Measurements from ENCODE around the gene NXPE1. TPM values are rescaled to one million over a fixed set of nuclear protein-coding genes. Genes with fewer than 3 reads are reported as not detected.

The NXPE1 gene
- total RNA-seq, 2 donors from 2014 or later: not detected

GRCh38 chr11:114551060-114551459, 8.6 kb downstream of the NXPE1 start:
- H3K9me3 ChIP-seq: no peaks in the 10 kb centered on the region
- DNase-seq (ENCODE audit: low spot score): no peak
- H3K4me3 ChIP-seq: no peak overlapping the region
- no peaks in the 10 kb centered on the region for H3K4me1 ChIP-seq
- TF ChIP-seq, protein P1, sequence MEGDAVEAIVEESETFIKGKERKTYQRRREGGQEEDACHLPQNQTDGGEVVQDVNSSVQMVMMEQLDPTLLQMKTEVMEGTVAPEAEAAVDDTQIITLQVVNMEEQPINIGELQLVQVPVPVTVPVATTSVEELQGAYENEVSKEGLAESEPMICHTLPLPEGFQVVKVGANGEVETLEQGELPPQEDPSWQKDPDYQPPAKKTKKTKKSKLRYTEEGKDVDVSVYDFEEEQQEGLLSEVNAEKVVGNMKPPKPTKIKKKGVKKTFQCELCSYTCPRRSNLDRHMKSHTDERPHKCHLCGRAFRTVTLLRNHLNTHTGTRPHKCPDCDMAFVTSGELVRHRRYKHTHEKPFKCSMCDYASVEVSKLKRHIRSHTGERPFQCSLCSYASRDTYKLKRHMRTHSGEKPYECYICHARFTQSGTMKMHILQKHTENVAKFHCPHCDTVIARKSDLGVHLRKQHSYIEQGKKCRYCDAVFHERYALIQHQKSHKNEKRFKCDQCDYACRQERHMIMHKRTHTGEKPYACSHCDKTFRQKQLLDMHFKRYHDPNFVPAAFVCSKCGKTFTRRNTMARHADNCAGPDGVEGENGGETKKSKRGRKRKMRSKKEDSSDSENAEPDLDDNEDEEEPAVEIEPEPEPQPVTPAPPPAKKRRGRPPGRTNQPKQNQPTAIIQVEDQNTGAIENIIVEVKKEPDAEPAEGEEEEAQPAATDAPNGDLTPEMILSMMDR (IDR thresholded peaks at IDR 0.05): no peak
- no peak overlapping the region for H3K27ac ChIP-seq
- H3K36me3 ChIP-seq: no peaks in the 10 kb centered on the region
- H3K27me3 ChIP-seq: no peaks in the 10 kb centered on the region

- Histone ChIP-seq H3K4me1 (no peaks in the 10 kb centered on the region), H3K9me3 (peaks cover 0 to 22% of the 10 kb centered on the region in 2 donors), H3K4me3 (no peak overlapping the region), H3K27ac (no peak overlapping the region), H3K36me3 (no peaks in the 10 kb centered on the region), H3K27me3 (no peaks in the 10 kb centered on the region)
- DNase-seq (ENCODE audit: low spot score): no peak
- TF ChIP-seq, protein P1 (IDR thresholded peaks at IDR 0.05): no peak
Measured at GRCh38 chr11:114525682-114526081, 34.0 kb downstream of the NXPE1 start.

DNA sequence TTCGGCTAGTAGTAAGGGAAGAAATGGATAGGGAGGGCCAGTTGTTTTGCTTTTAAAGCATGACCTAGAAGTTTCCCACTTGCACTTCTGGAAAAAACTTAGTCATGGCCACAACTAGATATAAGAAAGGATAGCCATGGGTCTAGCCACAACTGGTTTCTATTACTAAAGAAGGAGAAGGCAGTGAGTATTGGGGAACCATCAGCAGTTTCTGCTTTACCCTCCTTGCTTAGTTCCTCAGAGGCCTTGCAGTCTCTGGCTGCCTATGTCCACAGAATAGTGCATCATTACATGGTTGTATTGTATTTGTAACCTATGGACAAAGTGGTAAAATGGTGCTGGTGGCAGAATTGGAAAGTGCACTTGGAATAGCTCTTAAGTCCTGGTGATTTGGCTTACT, 35.6 kb downstream of the NXPE1 start:
- TF ChIP-seq, protein P1 (IDR thresholded peaks at IDR 0.05): no peak
- no peak for DNase-seq (ENCODE audit: low spot score)
- no peaks in the 10 kb centered on the region for H3K27me3 ChIP-seq
- no peak overlapping the region for H3K4me3 ChIP-seq
- no peaks in the 10 kb centered on the region for H3K36me3 ChIP-seq
- H3K27ac ChIP-seq: no peak overlapping the region
- H3K9me3 ChIP-seq: peaks cover 0 to 22% of the 10 kb centered on the region in 2 donors
- H3K4me1 ChIP-seq: no peaks in the 10 kb centered on the region

DNA sequence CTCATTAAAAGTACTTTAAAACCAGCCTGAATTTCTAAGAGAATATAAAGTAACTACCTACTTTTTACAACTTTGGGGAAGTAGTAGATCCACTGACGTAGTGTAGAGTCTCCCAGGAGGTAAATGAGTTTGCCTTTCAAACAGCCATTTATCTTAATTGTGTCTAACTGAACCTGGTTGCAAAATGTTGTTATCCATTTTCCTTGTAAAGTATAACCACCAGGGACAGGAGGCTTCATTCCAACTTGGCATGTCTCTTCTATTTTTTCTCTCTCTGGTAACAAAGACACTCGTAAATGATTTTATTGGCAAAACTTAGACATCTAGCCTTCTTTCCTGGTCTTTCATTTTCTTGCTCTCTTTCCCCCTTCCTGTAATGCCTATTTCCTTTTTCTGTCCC, 36.9 kb downstream of the NXPE1 start:
- no peak for DNase-seq (ENCODE audit: low spot score)
- peaks cover 0 to 22% of the 10 kb centered on the region in 2 donors for H3K9me3 ChIP-seq
- H3K27me3 ChIP-seq: no peaks in the 10 kb centered on the region
- H3K4me1 ChIP-seq: no peaks in the 10 kb centered on the region
- H3K27ac ChIP-seq: no peak overlapping the region
- TF ChIP-seq, protein P1 (IDR thresholded peaks at IDR 0.05): no peak
- H3K4me3 ChIP-seq: no peak overlapping the region
- no peaks in the 10 kb centered on the region for H3K36me3 ChIP-seq

- TF ChIP-seq, protein P1 (IDR thresholded peaks at IDR 0.05): no peak
- no peak overlapping the region for H3K4me3 ChIP-seq
- H3K9me3 ChIP-seq: peaks cover 0 to 6% of the 10 kb centered on the region in 2 donors
- no peak for DNase-seq (ENCODE audit: low spot score)
- H3K27ac ChIP-seq: no peak overlapping the region
- no peaks in the 10 kb centered on the region for H3K36me3 ChIP-seq
- H3K4me1 ChIP-seq: no peaks in the 10 kb centered on the region
- H3K27me3 ChIP-seq: no peaks in the 10 kb centered on the region
Measured at GRCh38 chr11:114511538-114511937, 48.1 kb downstream of the NXPE1 start.

- TF ChIP-seq, protein P1 (IDR thresholded peaks at IDR 0.05): no peak
- no peak overlapping the region for H3K27ac ChIP-seq
- H3K27me3 ChIP-seq: no peaks in the 10 kb centered on the region
- H3K36me3 ChIP-seq: no peaks in the 10 kb centered on the region
- H3K4me3 ChIP-seq: no peak overlapping the region
- no peaks in the 10 kb centered on the region for H3K4me1 ChIP-seq
- no peak for DNase-seq (ENCODE audit: low spot score)
- peaks cover 0 to 6% of the 10 kb centered on the region in 2 donors for H3K9me3 ChIP-seq
Measured at GRCh38 chr11:114511079-114511478, 48.6 kb downstream of the NXPE1 start.

Data from right atrium auricular region (tissue), 2 donors.